Inferior parietal cortex (tissue), 1 donor: Measurements from ENCODE around the gene HLA-DRA.

ENCODE experiments used
- DNase-seq: peaks from one replicate; pipeline ENCODE4 v3.0.0-alpha.2; 2016; ENCODE audit errors: extremely low spot score

The HLA-DRA gene

GRCh38 chr6:32475392-32476206, 35.9 kb downstream of the HLA-DRA start:
- DNase-seq: no peak

GRCh38 chr6:32483968-32484613, 44.4 kb downstream of the HLA-DRA start:
- DNase-seq: no peak

GRCh38 chr6:32484614-32484998, 44.9 kb downstream of the HLA-DRA start:
- no peak for DNase-seq

- DNase-seq: no peak
Measured at GRCh38 chr6:32488083-32488482, 48.4 kb downstream of the HLA-DRA start.

- DNase-seq: no peak
Measured at GRCh38 chr6:32491700-32492099, 52.0 kb downstream of the HLA-DRA start.

GRCh38 chr6:32492351-32492750, 52.7 kb downstream of the HLA-DRA start:
- no peak for DNase-seq
